IMR-90 (cell line): ENCODE data around the gene RNF31. TPM values are rescaled to one million over a fixed set of nuclear protein-coding genes. Genes with fewer than 3 reads are reported as not detected.

Experiments used
- ATAC-seq: fragments of 200-7000 bp; cut with Tn5 transposase; 2 replicates; pipeline ENCODE4 v1.9.1; 2020; ENCODE audit warnings: low read depth, mild to moderate bottlenecking, moderate library complexity
- BruUV-seq: library from RNA; stranded (reverse); fragments of 400-500 nt; replicated peaks from 2 replicates; lab custom pipeline; 2021; lab: Mats Ljungman, UMichigan
- CTCF ChIA-PET: fragments of 300-600 bp; formaldehyde crosslinking; extraction: SDS; loops from one replicate; lab custom pipeline; 2021; ENCODE audit warnings: antibody characterized with exemption; lab: Yijun Ruan, JAX
- POLR2A ChIA-PET: fragments of 300-600 bp; sonication (Branson Sonifier 250); formaldehyde crosslinking; loops from one replicate; lab custom pipeline; 2022; ENCODE audit warnings: antibody characterized with exemption; ENCODE audit not compliant: unreplicated experiment; lab: Charles Lee
- DNase-seq: peaks from one replicate; pipeline ENCODE4 v3.0.0; 2013
- H2AFZ ChIP-seq: replicated peaks from 2 replicates; pipeline ENCODE3; 2013; ENCODE audit warnings: low read length, mild to moderate bottlenecking; ENCODE audit not compliant: poor library complexity
- H2AK5ac ChIP-seq: 2 replicates; pipeline ENCODE4 v1.6.1; 2013; ENCODE audit warnings: low read depth, low read length, inconsistent platforms
- H2AK9ac ChIP-seq: replicated peaks from 2 replicates; pipeline ENCODE3; 2013; ENCODE audit warnings: mild to moderate bottlenecking, low read depth, low read length, moderate library complexity; ENCODE audit not compliant: poor library complexity
- H2BK120ac ChIP-seq: 2 replicates; pipeline ENCODE4 v1.6.1; 2013; ENCODE audit warnings: low read depth, low read length, inconsistent platforms
- H2BK15ac ChIP-seq: 3 replicates; pipeline ENCODE4 v1.6.1; 2013; ENCODE audit warnings: low read depth, low read length, inconsistent platforms
- H2BK20ac ChIP-seq: 2 replicates; pipeline ENCODE4 v1.6.1; 2013; ENCODE audit warnings: low read depth, mild to moderate bottlenecking, inconsistent platforms, low read length, moderate library complexity
- H2BK5ac ChIP-seq: 2 replicates; pipeline ENCODE4 v1.6.1; 2013; ENCODE audit warnings: mild to moderate bottlenecking, low read depth, low read length, inconsistent platforms; ENCODE audit not compliant: poor library complexity, severe bottlenecking
- H3K14ac ChIP-seq: replicated peaks from 2 replicates; pipeline ENCODE4 v1.6.1; 2013; ENCODE audit warnings: low read depth, low read length, inconsistent platforms
- H3K18ac ChIP-seq: 2 replicates; pipeline ENCODE4 v1.6.1; 2013; ENCODE audit warnings: low read depth, low read length, control low read depth
- H3K23ac ChIP-seq: 2 replicates; pipeline ENCODE4 v1.6.1; 2013; ENCODE audit warnings: low read depth, low read length, inconsistent platforms
- H3K27ac ChIP-seq: 2 replicates; pipeline ENCODE4 v1.5.1; 2013; ENCODE audit warnings: mild to moderate bottlenecking, control low read depth, low read length; ENCODE audit not compliant: insufficient read depth
- H3K27me3 ChIP-seq: 2 replicates; pipeline ENCODE4 v1.6.1; 2013; ENCODE audit warnings: low read length; ENCODE audit not compliant: control insufficient read depth, insufficient read depth
- H3K36me3 ChIP-seq: 2 replicates; pipeline ENCODE4 v1.6.1; 2013; ENCODE audit warnings: low read length, mixed read lengths; ENCODE audit not compliant: control insufficient read depth, insufficient read depth
- H3K4ac ChIP-seq: 2 replicates; pipeline ENCODE4 v1.6.1; 2013; ENCODE audit warnings: low read depth, low read length, inconsistent platforms
- H3K4me1 ChIP-seq: 2 replicates; pipeline ENCODE4 v1.6.1; 2013; ENCODE audit warnings: low read length, mixed read lengths; ENCODE audit not compliant: control insufficient read depth, insufficient read depth
- H3K4me2 ChIP-seq: 2 replicates; pipeline ENCODE4 v1.6.1; 2013; ENCODE audit warnings: low read depth, mild to moderate bottlenecking, control low read depth, low read length, moderate library complexity
- H3K4me3 ChIP-seq: 2 replicates; pipeline ENCODE4 v1.5.1; 2013; ENCODE audit warnings: low read depth, mild to moderate bottlenecking, control low read depth, low read length, moderate library complexity; ENCODE audit not compliant: insufficient read depth
- H3K56ac ChIP-seq: 2 replicates; pipeline ENCODE4 v1.6.1; 2013; ENCODE audit warnings: low read length, inconsistent platforms; ENCODE audit not compliant: insufficient read depth; ENCODE audit errors: extremely low read depth
- H3K79me1 ChIP-seq, 2 experiments: 2 replicates each; pipeline ENCODE4 v1.6.1; 2013; ENCODE audit warnings: low read length in 2 of 2, inconsistent platforms in 1 of 2, low read depth in 1 of 2
- H3K9ac ChIP-seq: 2 replicates; pipeline ENCODE4 v1.6.1; 2013; ENCODE audit warnings: low read depth, low read length, control low read depth
- H3K9me1 ChIP-seq: 2 replicates; pipeline ENCODE4 v1.6.1; 2013; ENCODE audit warnings: low read length, inconsistent platforms; ENCODE audit not compliant: insufficient read depth
- H3K9me3 ChIP-seq: 2 replicates; pipeline ENCODE4 v1.6.1; 2013; ENCODE audit warnings: low read length; ENCODE audit not compliant: control insufficient read depth, insufficient read depth
- H4K20me1 ChIP-seq: 2 replicates; pipeline ENCODE4 v1.6.1; 2013; ENCODE audit warnings: low read length, inconsistent platforms; ENCODE audit not compliant: insufficient read depth
- H4K5ac ChIP-seq: 2 replicates; pipeline ENCODE4 v1.6.1; 2013; ENCODE audit warnings: mild to moderate bottlenecking, low read depth, low read length, control low read depth
- H4K8ac ChIP-seq, 2 experiments: 2 replicates each; pipeline ENCODE4 v1.6.1; 2013; ENCODE audit warnings: low read depth in 2 of 2, low read length in 2 of 2, control low read depth in 1 of 2, inconsistent platforms in 1 of 2
- H4K91ac ChIP-seq: 2 replicates; pipeline ENCODE4 v1.6.1; 2013; ENCODE audit warnings: low read depth, low read length, inconsistent platforms; ENCODE audit not compliant: insufficient read depth
- CEBPB ChIP-seq: IDR thresholded peaks from 2 replicates; pipeline ENCODE4 v1.6.1; 2012; ENCODE audit warnings: low read depth, low read length, improper control_type of control experiment
- FOS ChIP-seq: fragments of 150-350 bp; IDR thresholded peaks from 2 replicates; pipeline ENCODE4 v1.6.1; 2016; ENCODE audit warnings: low read depth, low read length
- MXI1 ChIP-seq: IDR thresholded peaks from 2 replicates; pipeline ENCODE4 v1.6.1; 2012; ENCODE audit warnings: low read depth, mild to moderate bottlenecking, low read length, moderate library complexity, borderline replicate concordance
- RCOR1 ChIP-seq: IDR thresholded peaks from 2 replicates; pipeline ENCODE4 v1.6.1; 2012; ENCODE audit warnings: mild to moderate bottlenecking, low read length, improper control_type of control experiment; ENCODE audit not compliant: insufficient replicate concordance
- WGBS, 2 experiments: methylation state at CpG; one replicate each; pipeline versions ENCODE4 v1.1.5 to v1.1.7; 2013; ENCODE audit warnings: missing lambda C conversion rate in 2 of 2; ENCODE audit not compliant: insufficient read length in 1 of 2; ENCODE audit errors: extremely low coverage in 2 of 2; 5-methylcytosine and 5-hydroxymethylcytosine counted together
- dilution Hi-C: fragments of 300-500 bp; cut with HindIII; formaldehyde crosslinking; loops from one replicate; pipeline ENCODE4 v1.14.3; 2018; ENCODE audit warnings: low sequenced_read_pairs; ENCODE audit not compliant: unreplicated experiment
- in situ Hi-C: fragments of 300-500 bp; cut with MboI; formaldehyde crosslinking; loops from 3 replicates; pipeline ENCODE4 v1.14.3; 2019; ENCODE audit warnings: low sequenced_read_pairs, inconsistent platforms, mixed read lengths
- intact Hi-C: fragments of 100-400 bp; cut with micrococcal nuclease; formaldehyde crosslinking; loops from 2 replicates; pipeline ENCODE4 v1.10.0; 2022
- polyA plus RNA-seq, 3 experiments: library from polyadenylated mRNA; depleted of rRNA; stranded (reverse); fragments of >200 nt; gene quantifications; 2 replicates each; pipeline ENCODE4 v1.2.3, GENCODE V29; 2012; ENCODE audit warnings: low replicate concordance in 1 of 3
- total RNA-seq: library from RNA; depleted of rRNA; stranded (reverse); fragments of >200 nt; gene quantifications from 2 replicates; pipeline ENCODE4 v1.2.3, GENCODE V29; 2012

The RNF31 gene
- total and polyA plus RNA-seq, 2 of the 4 experiments (the other 2 are of a cell fraction) = 31.6 to 37.5 TPM

GRCh38 chr14:24145219-24145618 is 2.1 kb upstream of the RNF31 start:
- Histone ChIP-seq H2BK20ac (no peak overlapping the region), H3K9ac (peak overlapping the region; percentile 76; the same call in 1 of the 2 replicates), H2BK120ac (no peak overlapping the region), H2BK15ac (no peak overlapping the region), H2AK9ac (no peak overlapping the region), H2AK5ac (peak overlapping the region; percentile 25; the same call in 1 of the 2 replicates), H3K18ac (no peak overlapping the region), H3K4me2 (peak overlapping the region; percentile 96), H3K9me3 (no peaks in the 10 kb centered on the region), H3K4me1 (peaks cover 10% of the 10 kb centered on the region), H3K27me3 (no peaks in the 10 kb centered on the region), H4K5ac (no peak overlapping the region), H3K56ac (no peak overlapping the region), H3K36me3 (peaks cover 12% of the 10 kb centered on the region), H4K8ac (no peak overlapping the region; a peak in 1 of 4 replicates), H3K79me1 (peaks cover 31 to 71% of the 10 kb centered on the region in 2 experiments), H3K4me3 (no peak overlapping the region), H3K14ac (peak overlapping the region; percentile 72), H3K4ac (0 out of 2 replicates have a peak overlapping the region, but pooled peaks have one; percentile 28), H2BK5ac (peak overlapping the region; percentile 71), H3K9me1 (peaks cover 15% of the 10 kb centered on the region), H3K27ac (peak overlapping the region; percentile 8; the same call in 1 of the 2 replicates), H3K23ac (peak overlapping the region; percentile 68; the same call in 1 of the 2 replicates), H2AFZ (no peak overlapping the region), H4K91ac (no peak overlapping the region), H4K20me1 (peaks cover 18% of the 10 kb centered on the region)
- intact Hi-C loops (no loop called here), dilution Hi-C loops (no loop called here), in situ Hi-C loops (loop anchor here (25.0 kb wide), 2 partner anchors 833 to 1058 kb away; partner anchors contain the start of genes ACIN1, BCL2L2, C14orf119 and PABPN1)
- ATAC-seq (no peak), DNase-seq (no peak)
- no TSS peak for BruUV-seq
- ChIA-PET CTCF (interaction anchor here (0.6 kb wide), 1 partner anchor 298 kb away, joined by 3 read pairs; no protein-coding TSS in a partner anchor), POLR2A (no interaction called here)
- TF ChIP-seq RCOR1 = no peak
- no peak for TF ChIP-seq MXI1
- no peak for TF ChIP-seq FOS
- TF ChIP-seq CEBPB = no peak
- WGBS, 2 experiments = no CpG with 5 or more reads among the region's 2 CpGs
